Measurements from ENCODE around the gene P2RX7.
"Not testable (repeated sequence)": the region's sequence is repeated elsewhere in the genome, so short reads cannot be mapped to it uniquely, and the experiment has no call there.

The P2RX7 gene

DNA sequence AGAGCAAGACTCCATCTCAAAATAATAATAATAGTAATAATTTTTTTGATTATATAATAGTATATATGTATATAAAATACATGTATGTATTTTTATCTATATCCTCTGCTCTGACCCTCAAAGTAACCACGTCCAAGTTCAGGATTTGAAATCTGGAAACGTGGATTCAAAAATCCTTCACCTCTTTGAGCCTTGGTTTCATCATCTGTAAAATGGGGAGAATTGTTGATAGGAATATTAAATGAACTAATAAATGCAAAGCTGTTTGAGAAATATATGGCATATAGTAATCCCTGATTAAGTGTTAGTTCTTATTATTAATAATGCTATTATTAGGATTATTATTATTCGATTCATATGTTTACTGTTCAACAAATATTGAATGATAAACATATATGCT lies 2.6 kb downstream of the P2RX7 start:
- DNase-seq (ENCODE audit: low spot score) = no peak

DNA sequence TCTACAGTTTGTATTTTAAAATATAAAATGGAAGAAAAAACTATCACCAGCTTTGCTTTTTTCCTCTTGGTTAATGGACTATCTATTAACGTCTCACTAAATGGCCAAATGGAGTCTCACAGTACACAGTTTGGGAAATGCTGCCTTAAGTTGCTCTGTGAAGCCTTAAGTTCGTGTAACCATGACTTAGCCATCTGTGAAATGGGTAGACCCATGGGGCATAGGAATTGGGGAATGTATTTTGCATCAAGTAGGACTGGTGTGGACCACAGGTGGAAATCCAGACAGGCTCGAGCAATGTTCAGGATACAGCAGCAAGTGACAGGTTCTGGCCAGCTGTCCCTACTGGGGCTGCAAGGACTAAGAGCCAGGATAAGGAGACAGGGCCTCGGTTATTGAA lies 4.8 kb downstream of the P2RX7 start:
- DNase-seq (ENCODE audit: low spot score) = no peak

DNA sequence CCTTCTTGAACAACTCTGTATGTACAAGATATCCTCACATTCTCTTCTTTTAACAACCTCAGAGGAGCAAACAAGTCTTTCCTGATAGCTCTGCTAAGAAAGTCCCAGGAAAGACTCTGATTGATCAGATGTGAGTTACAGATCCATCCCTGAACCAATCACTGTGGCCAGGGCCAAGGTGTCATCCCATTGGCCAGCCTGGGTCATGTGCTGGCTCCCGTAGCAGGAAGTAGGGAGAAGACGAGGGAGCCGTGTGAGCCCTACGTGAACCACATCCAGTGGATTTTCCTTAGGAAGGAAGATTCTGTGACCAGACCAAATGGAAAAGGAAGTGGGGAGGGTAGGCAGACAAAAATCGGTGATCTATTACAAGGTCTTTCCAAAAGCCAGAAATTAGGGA lies 5.6 kb downstream of the P2RX7 start:
- no peak for DNase-seq (ENCODE audit: low spot score)

DNA sequence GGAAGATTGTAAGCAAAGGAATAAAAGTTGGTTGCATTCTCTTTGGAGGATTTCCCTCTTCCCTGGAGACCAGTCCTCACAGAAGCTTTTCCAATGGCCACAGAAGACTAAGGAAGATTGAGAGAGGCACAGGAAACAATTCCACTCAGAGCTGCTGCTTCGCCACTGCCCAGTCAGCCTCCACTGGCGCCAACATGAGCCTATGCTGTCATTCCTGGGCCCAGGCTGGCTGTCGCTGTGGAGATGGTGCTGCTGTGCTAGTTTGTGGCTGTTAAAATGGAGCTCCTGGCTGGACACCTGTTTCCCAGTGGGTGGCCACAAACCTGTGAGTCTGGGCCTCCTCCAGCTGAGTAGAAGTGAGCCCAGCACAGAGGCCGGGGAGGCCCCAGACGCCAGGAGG lies 6.6 kb downstream of the P2RX7 start:
- DNase-seq (ENCODE audit: low spot score) = no peak

DNA sequence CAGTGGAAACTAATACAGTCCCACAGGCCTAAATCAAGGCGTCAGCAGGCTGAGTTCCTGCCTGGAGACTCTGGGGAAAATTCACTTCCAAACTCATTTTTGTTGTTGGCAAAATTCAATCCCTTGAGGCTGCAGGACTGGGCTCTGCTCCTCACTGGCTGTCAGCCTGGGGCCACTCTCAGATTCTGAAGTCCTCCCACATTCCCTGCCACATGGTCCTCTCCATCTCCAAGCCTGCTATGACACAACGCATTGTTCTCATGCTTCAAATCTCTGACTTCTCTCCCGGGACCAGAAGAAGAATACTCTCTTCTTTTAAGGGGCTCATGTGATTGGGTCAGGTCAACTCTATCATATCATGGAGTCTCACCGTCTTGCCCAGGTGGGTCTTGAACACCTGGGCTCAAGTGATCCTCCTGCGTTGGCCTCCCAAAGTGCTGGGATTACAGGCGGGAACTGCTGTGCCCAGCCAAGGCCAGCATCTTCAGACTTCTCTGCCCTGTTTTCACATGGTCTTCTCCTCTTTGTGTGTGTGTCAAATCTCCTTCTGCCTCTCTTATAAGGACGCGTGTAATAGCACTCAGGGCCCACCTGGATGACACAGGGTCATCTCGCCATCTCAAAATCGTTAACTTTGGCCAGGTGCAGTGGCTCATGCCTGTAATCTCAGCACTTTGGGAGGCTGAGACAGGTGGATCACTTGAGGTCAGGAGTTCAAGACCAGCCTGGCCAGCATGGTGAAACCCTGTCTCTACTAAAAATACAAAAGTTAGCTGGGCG lies 9.7 kb downstream of the P2RX7 start:
- no peak for DNase-seq (ENCODE audit: low spot score)

DNA sequence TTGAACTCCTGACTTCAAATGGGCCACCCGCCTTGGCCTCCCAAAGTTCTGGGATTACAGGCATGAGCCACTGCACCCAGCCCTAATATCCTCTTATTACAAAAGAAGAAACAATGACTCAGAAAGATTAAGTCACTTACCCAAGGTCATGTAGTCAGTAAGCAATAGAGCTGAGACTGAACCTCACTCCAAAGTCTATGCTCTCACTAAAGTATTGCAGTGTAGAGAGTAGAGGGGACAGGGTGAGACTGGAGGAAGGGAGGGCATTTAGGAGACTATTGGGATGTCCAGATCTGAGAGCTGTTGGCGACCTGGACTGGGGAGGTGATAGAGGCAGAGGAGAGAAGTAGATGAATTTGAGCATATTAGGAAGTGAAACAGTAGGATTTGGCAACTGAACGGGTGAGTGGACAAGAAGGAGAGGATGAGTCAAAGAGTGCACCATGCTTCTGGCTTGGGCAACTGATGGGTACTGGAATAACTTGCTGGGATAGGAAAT lies 11.8 kb downstream of the P2RX7 start:
- DNase-seq (ENCODE audit: low spot score) = peak; percentile 41

DNA sequence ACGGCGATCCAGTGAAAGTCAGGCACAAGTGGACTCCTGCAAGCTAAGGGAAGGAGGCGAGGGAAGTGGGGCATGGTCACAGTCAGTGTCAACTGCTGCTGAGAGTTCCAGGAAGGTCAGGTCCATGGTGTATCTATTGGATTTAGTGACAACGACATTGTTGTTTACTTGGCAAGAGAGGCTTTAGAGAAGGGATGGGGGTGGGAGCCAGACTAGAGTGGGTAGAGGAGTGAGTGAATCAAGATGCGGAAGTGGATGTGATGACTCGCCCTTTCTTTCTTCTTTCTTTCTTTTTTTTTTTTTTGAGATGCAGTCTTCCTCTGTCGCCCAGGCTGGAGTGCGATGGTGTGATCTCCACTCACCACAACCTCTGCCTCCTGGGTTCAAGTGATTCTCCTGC lies 12.5 kb downstream of the P2RX7 start:
- DNase-seq (ENCODE audit: low spot score) = no peak

DNA sequence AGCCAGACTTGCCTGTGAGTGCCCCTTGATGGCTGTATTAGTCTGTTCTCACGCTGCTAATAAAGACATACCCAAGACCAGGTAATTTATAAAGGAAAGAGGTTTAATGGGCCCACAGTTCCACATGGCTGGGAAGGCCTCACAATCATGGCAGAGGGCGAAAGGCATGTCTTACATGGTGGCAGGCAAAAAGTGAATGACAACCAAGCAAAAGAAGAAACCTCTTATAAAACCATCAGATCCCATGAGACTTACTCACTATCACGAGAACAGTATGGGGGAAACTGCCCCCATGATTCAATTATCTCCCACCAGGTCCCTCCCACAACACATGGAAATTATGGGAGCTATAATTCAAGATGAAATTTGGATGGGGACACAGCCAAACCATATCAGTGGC lies 16.6 kb downstream of the P2RX7 start:
- DNase-seq (ENCODE audit: low spot score) = not testable (repeated sequence)

DNA sequence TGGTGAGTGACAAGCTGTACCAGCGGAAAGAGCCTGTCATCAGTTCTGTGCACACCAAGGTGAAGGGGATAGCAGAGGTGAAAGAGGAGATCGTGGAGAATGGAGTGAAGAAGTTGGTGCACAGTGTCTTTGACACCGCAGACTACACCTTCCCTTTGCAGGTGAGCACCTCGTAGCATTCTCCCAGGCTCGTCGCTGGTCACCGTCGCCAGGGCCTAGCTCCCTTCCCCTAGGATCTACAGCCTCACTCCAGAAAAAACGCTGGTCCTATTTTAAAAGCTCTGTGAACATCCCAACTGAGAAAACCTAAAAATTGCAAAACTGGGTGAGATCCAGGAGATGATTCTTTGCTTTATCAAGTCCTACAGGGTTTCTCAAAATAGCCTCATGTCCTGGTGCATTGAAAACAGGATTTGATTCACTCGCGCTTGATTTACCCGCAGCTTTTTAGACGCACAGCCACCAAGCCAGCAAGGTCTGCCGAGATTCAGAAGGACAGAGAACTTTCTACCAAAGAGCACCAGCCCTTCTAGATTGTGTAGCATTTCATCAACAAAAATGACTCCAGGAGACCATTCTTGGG lies 22.2 kb downstream of the P2RX7 start:
- DNase-seq (ENCODE audit: low spot score) = no peak

DNA sequence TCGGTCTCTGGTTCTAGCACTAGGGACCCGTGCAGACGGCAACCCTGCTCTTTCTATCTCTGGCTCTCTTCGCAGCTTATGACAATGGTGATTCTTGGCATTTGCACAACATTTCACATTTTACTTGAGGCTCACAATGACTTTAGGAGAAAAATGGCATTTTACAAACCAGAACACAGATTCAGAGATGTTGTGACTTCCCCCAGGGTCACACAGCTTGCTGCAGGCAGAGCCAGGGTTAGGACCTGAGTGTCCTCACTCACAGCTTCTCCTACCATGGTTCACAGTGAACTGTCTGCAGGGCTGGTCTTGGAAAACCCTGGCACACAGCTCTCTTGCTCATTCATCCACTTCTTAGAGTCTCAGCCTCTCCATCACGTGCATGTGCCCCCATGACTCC lies 23.7 kb downstream of the P2RX7 start:
- DNase-seq (ENCODE audit: low spot score) = no peak

DNA sequence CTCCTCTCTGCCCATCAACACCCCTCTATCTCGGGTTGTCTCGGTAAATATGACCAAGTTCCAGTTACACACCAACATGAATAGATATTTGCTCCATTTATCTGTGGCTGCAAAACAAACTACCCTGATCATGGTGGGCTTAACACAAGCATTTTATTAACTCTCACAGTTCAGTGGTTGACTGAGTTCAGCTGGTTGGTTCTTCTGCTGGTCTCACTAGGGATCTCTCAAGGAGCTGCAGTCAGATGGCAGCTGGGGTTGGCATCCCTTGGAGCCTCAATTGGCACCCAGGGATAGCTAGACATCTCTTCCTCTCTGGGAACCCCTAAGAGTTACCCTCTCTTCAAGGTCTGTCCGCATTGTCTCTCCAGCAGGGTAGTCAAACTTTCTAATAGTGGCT lies 25.4 kb downstream of the P2RX7 start:
- DNase-seq (ENCODE audit: low spot score) = no peak

DNA sequence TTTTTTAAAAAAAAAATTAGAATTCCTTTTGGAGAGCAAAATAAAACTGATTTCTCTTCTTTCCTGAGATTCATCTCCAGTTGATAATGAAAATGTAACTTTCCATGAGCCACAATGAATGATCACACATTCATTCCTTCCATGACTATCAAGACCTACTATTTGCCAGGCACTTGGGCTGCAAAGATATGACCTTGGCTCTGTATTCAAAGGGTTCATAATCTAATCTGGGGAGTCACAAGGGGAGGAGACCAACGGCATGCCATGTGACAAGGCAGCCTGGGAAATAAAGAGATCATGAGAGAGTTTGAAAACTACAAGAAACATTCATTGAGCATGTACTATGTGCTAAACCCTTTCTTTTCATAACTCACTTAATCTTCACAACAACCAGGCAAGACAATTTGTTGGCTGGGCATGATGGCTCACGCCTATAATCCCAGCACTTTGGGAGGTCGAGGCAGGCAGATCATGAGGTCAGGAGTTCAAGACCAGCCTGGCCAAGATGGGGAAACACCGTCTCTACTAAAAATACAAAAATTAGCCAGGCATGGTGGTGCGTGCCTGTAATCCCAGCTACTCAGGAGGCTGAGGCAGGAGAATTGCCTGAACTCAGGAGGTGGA lies 26.2 kb downstream of the P2RX7 start:
- not testable (repeated sequence) for DNase-seq (ENCODE audit: low spot score)

DNA sequence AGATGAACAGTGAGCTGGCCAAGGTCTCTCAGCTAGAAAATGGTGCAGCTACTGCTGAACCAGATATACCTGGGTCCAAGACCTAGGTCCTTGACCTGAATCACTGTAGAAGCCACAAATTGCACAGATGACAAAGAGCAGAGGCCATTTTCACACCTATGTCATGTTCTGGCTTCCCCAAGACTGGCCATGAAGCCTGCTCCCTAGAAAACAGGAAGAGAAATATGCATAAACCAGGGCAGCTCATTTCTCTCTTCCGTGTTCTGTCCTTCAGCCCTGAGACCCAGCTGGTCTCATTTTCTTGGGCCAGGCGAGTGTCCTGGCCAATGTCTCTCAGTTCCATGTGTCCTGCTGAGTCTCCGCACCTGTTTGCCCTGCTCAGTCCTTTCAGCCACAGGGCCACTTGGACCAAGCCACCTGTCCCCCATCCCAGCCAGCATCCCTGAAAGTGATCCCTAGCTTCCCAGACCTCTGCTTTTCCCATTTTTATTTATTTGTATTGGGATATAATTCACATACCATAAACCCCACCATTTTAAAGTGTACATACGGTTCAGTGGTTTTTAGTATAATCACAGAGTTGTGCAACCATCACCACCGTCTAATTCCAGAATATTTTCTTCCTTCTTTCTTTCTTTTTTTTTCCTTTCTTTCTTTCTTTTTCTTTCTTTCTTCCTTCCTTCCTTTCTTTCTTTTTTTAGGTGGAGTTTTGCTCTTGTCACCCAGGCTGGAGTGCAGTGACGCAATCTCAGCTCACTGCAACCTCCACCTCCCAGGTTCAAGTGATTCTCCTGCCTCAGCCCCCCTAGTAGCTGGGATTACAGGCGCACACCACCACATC lies 27.0 kb downstream of the P2RX7 start:
- no peak for DNase-seq (ENCODE audit: low spot score)

DNA sequence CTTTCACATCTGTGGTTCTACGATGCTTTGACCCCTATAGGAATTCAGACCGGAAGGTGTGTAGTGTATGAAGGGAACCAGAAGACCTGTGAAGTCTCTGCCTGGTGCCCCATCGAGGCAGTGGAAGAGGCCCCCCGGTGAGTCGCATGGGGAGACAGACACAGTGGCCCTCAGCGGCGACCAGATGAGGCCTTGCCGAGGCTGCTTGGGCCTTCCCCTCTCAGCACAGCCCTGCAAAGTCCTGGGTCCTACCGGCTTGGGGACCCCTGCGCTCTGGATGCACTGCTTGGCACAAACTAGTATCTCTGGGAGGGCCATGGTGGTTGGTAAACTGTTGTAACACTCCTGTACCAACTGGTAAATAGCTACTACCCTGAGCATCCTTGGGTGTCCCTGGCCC lies 29.7 kb downstream of the P2RX7 start:
- DNase-seq (ENCODE audit: low spot score) = no peak

DNA sequence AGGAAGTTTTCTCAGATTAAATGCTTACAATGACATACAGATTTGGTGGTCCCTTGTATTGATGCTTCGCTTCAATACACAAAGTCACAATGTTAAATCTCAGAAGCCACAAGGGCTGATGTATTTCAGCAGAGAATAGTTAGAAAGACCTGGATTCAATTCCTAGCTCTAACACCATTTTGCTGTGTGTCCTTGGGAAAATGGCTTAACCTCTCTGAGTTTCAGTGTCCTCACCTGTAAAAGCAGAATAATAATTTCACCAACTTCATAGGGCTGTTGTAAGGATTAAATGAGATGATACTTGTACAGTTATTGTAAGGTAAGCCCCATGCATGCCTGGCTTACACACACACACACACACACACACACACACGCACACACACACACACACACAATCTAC lies 30.3 kb downstream of the P2RX7 start:
- no peak for DNase-seq (ENCODE audit: low spot score)

DNA sequence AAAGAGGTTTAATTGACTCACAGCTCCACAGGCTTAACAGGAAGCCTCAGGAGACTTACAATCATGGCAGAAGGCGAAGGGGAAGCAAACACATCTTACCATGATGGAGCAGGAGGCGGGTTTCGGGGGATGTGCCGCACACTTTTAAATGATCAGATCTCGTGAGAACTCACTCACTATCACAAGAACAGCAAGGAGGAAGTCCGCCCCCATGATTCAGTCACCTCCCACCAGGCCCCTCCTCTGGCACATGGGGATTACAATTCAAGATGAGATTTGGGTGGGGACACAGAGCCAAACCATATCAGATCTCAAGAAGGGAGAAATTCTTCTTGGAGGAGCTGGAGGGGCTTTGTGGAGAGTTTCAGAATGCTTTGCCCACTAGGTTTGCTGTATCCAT lies 32.2 kb downstream of the P2RX7 start:
- not testable (repeated sequence) for DNase-seq (ENCODE audit: low spot score)

DNA sequence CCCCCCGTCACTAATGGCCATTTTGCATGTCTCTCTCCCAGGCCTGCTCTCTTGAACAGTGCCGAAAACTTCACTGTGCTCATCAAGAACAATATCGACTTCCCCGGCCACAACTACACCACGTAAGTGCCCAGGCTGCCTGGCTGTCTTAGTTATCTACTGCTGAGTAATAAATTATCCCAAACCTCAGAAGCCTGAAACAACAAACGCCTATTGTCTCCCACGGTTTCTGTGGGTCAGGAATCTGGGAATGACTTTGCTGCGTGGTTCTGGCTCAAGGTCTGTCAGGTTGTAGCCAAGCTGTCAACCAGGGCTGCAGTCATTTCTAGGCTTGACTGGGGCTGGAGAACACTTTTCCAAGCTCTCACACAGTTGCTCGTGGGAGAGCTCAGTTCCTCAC lies 32.6 kb downstream of the P2RX7 start:
- no peak for DNase-seq (ENCODE audit: low spot score)

DNA sequence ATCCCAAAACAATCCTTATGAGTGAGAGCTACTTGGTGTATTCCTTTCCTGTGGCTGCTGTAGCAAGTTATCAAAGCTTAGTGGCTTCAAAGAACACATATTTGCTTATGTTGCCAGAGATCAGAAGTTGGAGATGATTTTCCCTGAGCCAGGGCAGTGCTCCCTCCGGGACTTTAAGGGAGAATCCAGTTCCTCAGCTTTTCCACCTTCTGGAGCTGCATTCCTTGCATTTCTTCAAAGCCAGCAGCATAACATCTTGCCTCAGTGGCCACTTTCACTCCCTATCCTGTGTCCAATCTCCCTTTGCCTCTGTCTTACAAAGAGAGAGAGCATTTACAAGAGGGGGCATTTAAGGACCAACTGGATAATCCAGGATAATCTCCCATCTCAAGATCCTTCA lies 33.7 kb downstream of the P2RX7 start:
- DNase-seq (ENCODE audit: low spot score) = no peak

DNA sequence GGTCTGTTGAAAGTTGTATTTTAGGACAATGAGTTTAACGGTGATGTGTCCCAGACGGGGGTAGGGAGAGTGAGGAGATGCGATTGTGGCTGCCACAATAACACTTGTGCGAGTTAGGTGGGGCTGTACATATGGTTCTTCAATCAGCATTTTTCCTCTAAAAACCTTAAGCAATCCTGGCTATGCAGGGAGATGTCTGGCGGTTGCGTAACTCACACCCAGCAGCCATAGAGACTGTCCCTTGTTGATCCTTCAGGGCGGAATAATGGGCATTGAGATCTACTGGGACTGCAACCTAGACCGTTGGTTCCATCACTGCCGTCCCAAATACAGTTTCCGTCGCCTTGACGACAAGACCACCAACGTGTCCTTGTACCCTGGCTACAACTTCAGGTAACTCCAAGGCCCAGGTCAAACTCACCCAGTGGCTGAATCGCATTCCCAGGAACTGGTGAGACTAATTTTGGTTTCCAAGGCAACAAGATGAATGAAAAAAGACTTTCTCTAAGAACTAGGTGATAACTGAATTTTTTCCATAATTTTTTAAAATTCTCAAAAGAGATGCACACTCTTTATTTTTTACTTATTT lies 34.6 kb downstream of the P2RX7 start:
- DNase-seq (ENCODE audit: low spot score) = no peak

DNA sequence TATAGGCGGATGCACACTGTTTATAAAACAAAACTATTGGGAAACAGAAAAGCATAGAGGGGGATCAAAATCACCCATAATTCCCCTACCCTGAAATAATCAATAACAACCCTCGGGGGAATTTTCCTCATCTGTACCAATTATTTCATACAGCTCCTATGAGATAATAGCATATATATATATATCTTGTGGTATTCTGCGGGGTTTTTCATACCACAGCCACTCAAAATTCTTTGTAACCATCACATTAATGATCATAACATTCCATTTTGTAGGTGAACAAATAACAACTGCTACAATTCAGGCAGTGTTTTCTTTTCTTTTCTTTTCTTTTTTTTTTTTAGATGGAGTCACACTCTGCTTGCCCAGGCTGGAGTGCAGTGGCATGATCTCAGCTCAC lies 35.3 kb downstream of the P2RX7 start:
- no peak for DNase-seq (ENCODE audit: low spot score)

DNA sequence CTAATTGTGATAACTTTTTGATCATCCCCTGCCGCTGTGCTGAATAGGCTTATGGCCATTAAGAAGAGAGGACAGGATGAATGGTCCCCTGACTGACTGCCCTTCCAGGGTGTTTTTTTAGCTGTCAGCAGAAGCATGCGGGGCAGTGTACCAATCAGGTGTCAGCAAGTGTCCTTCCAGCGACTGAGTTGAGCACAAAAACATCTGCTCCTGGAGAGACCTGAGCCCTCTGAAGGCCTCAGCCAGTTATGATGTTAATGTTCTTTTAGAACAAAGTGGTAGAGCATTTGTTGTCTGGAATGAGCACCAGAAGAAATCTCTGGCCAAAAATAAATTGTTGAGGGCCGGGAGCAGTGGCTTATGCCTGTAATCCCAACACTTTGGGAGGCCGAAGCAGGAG lies 37.5 kb downstream of the P2RX7 start:
- DNase-seq (ENCODE audit: low spot score) = no peak

DNA sequence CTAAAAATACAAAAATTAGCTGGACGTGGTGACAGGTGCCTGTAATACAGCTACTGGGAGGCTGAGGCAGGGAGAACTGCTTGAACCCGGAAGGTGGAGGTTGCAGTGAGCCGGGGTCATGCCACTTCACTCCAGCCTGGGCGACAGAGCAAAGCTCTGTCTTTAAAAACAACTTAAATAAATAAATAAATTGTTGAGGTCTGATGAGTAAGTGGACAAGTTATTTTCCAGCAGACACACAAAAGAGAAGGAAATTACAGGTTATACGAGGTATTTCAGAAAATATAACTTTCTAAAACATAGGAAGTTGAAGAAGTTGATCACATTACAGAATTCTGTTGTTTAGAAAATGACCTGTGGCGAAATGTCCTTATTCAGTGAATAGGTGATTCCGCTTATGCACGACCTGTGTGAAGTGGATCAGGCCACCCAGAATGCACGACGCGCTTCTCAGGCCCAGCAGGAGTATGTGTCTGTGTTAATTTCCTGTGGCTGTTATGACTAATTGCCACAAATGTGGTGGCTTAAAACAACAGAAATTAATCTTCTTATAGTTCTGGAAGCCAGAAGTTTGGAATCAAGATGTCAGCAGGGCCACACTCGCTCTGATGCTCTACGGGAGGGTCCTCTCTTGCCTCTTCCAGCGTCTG lies 38.1 kb downstream of the P2RX7 start:
- DNase-seq (ENCODE audit: low spot score) = no peak

Data from LoVo (cell line).